CD4-positive, alpha-beta T cell treated with Interleukin-15 for 4 hours (primary cell): ENCODE data around the gene DGCR6.
"Not testable (repeated sequence)": the region's sequence is repeated elsewhere in the genome, so short reads cannot be mapped to it uniquely, and the experiment has no call there.

Source experiments
- DNase-seq: peaks from one replicate; pipeline ENCODE4 v3.0.0-alpha.2; 2020; ENCODE audit warnings: low spot score

Gene DGCR6

DNA sequence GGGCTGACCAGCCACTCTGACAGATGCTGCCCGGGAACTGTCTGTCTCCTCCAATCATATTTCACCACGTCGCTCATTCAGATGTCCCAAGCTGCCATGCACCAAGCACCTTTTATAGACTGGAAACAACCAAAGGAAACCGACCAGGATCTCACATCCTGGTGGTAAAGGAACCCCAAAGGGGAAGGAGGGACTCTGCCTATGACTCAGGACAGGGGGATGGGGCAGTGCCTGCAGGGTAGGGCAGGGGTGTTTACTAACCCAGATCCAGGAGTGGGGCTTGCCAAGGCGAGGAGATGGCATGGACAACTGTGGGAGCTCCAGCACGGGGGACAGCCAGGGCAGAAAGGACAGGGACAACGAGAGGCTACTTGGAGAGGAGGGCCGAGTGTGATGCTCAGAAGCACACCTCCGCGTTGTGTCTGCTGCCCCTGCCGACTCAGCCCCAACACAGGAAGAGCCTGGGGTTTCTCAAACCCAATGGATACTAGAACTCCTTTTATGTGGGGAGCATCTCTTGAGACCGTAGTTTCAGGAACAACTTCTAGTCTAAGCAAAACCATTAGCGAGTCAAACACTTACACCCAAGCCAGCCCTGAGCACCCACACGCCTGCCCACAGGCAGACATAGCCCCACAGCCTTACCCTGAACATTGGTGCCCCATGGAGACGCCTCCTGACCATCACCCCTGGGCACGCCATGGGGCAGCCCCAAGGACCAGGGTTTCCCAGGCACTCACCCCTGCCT, 26.0 kb downstream of the DGCR6 start:
- DNase-seq, result no peak

DNA sequence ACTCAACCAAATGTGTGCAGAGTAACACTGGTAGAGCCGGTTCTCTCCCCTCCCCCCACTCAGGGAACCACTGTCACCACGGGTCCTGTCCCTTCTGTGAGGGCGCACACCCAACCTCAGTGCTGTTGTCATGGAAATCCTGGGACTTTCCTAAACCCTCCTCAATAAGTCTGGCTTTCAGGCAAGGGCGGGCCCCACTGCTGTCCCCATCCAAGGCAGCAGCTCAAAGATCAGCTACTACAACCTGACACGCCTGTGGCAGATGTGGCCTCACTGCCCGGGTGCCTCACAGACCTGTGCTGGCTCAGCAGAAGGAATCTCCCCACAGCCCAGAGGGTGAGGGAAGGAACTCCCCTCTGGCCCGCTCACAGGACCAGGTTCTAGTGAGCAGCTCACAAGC, 27.8 kb downstream of the DGCR6 start:
- DNase-seq, result no peak

GRCh38 chr22:18934688-18935087, 28.6 kb downstream of the DGCR6 start:
- DNase-seq, result not testable (repeated sequence)

DNA sequence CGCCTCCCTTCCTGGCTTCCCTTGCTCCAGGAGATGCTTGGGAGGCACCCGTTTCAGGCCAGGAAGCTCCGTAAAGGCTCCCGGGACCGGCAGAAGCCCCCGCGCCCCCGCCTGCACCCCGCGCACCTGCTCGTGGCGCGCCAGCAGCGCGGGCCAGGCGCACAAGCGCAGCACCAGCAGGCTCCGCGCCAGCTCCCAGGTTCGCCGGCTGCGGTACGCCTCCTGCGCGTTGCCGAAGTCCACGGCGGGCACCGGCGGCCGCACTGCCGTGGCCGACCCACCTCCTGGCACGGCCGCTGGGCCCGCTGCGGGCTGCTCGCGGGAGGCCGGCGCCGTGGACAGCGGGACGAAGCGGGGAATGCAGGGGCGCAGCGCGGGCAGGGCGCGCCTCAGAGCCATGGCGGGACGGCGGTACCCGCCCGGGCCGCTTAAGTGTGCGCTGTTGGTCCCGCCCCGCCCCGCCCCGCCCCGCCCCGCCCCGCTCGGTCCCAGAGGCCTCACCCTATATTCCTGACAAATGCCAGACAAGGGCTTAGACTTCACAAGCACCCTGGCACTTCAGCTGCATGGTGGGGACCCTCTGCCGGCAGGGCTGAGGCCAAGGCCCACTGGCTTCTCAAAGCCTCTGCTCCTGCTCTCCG, 29.9 kb downstream of the DGCR6 start, which contains the start of gene PRODH:
PRODH (minus strand) TSS at position 405 of the 641 bp plus-strand sequence; CDS start at position 399, 6 bp downstream.
- no peak for DNase-seq

DNA sequence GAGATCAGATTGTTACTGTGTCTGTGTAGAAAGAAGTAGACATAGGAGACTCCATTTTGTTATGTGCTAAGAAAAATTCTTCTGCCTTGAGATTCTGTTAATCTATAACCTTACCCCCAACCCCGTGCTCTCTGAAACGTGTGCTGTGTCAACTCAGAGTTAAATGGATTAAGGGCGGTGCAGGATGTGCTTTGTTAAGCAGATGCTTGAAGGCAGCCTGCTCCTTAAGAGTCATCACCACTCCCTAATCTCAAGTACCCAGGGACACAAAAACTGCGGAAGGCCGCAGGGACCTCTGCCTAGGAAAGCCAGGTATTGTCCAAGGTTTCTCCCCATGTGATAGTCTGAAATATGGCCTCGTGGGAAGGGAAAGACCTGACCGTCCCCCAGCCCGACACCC, 32.6 kb downstream of the DGCR6 start:
- not testable (repeated sequence) for DNase-seq

DNA sequence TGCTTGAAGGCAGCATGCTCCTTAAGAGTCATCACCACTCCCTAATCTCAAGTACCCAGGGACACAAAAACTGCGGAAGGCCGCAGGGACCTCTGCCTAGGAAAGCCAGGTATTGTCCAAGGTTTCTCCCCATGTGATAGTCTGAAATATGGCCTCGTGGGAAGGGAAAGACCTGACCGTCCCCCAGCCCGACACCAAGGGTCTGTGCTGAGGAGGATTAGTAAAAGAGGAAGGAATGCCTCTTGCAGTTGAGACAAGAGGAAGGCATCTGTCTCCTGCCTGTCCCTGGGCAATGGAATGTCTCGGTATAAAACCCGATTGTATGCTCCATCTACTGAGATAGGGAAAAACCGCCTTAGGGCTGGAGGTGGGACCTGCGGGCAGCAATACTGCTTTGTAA, 41.0 kb downstream of the DGCR6 start:
- not testable (repeated sequence) for DNase-seq

- no peak for DNase-seq
These were observed 41.8 kb downstream of the DGCR6 start for GRCh38 chr22:18947905-18948304.

GRCh38 chr22:18950141-18950540, 44.0 kb downstream of the DGCR6 start:
- DNase-seq, result no peak

GRCh38 chr22:18952022-18952421, 45.9 kb downstream of the DGCR6 start:
- no peak for DNase-seq

DNA sequence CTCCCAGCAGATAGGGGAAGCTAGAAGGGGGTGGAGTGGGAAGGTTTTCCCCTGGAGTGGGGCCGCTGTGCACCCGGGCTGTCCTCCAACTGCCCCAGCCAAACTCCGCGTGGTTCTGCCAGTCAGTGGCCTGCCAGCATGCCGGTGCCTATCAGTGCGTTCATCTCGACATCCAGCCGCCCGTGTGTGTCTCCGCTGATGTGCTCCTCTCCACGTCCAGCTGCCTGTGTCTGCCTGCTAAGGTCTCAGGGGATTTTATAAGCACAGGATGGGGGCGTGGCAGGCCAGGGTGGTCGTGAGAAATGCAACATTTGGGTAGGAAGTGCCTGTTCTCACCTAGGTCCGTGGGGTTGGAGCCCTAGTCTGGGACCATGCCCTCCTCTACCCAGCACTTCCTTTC, 47.0 kb downstream of the DGCR6 start:
- not testable (repeated sequence) for DNase-seq

GRCh38 chr22:18954303-18954989, 48.3 kb downstream of the DGCR6 start:
- DNase-seq, result peak; percentile 44

DNA sequence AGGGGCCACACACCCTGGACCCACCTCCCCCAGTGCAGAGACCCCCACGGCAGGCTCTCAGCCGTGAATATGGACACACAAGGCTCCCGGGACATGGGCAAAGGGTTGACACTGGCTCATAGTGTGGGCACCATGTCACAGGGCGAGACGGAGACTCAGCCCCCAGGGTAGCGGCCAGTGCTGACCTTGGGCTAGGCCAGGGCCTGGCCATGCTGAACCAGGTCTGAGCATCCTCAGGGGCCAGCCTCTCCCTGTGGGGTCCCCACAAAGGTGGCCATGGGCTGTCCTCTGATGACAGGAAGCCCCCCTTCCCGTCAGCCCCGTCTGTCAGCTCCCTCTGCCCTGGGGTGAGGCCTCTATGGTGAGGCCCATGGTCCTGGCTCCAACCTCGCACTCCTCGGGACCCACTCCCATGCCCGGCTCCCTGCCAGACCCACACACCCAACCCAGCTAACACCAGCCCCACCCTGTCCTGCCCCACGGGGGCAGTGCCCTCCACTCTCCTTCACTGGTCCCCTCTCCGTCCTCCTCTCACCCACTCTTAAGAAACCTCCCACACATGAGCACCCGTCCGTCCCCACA, 49.0 kb downstream of the DGCR6 start:
- no peak for DNase-seq

DNA sequence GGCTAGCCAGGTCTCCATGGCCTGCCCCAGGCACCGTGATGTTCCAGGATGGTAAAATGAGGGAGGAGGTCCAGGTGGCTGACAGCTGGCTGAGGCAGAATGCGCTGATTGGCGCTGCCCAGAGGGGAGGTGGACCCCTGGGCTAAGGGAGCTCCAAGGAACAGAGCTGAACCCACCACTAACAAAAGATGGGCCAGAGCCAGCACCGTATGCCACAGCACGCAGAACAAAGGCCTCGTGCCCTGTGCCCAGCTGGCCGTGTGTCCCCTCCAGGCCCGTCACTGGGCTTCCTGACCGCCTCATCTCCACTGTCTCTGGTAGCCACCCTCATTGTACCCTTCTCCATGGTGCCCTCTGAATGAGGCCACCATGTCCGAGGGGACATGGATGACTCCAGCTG, 49.6 kb downstream of the DGCR6 start:
- DNase-seq, result no peak

- not testable (repeated sequence) for DNase-seq
These were observed 50.2 kb downstream of the DGCR6 start for GRCh38 chr22:18956121-18956895.

DNA sequence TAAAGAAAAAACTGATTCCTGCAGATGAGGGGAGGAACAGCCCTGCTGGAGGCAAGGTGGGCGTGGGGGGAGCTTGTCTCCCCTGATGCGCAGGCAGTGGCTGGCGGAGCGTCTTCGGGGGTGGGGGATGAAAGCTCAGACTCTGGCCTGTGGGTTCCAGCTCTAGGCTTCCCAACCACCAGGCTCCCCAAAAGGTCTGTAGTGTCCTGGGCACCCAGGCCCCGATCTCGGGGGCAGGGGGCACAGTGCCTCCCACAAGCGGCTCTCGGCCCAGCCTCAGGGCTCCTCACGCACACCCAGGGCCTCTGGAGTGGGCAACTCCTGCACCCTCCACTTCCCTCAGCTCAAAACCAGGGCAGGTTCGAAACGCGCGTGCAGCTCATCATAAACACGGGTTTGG, 50.8 kb downstream of the DGCR6 start:
- DNase-seq, result not testable (repeated sequence)

DNA sequence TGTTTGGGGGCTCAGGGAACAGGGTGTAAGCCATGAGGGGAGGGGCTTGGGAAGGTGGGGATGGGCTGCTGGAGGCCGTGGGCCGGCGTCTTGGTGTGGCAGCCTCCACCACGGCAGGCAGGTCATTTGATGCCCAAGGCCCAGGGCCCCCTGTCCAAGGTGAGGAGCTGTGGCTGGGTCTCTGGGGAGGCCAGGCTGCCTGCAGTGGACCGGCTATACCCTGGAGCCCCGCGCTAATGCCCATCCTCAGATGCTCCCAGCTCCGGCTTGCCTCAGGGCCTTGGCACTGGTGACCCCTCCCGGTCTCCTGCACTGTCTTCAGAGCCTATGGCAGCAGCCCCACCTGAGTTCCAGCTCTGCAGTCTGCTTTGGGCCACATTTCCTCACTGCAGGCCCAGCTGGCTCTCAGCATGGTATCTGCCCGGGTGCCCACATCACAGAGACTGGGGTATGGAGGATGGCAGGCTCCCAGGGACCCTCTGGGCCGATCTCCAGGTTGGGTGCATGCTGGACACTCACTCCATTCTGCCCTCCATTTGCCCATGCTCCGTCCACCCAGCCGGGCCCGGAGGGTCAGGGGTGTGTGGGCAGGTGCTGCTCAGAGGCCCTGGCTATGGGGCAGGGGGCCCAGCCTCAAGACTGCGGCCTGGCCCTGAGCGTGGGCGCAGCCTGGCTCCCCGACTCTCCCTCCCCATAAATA, 51.7 kb downstream of the DGCR6 start:
- not testable (repeated sequence) for DNase-seq

GRCh38 chr22:18958321-18958705, 52.2 kb downstream of the DGCR6 start:
- DNase-seq, result not testable (repeated sequence)

- DNase-seq, result not testable (repeated sequence)
These were observed 52.6 kb downstream of the DGCR6 start for GRCh38 chr22:18958738-18959137.

- DNase-seq, result not testable (repeated sequence)
These were observed 53.1 kb downstream of the DGCR6 start for GRCh38 chr22:18959266-18959665.

DNA sequence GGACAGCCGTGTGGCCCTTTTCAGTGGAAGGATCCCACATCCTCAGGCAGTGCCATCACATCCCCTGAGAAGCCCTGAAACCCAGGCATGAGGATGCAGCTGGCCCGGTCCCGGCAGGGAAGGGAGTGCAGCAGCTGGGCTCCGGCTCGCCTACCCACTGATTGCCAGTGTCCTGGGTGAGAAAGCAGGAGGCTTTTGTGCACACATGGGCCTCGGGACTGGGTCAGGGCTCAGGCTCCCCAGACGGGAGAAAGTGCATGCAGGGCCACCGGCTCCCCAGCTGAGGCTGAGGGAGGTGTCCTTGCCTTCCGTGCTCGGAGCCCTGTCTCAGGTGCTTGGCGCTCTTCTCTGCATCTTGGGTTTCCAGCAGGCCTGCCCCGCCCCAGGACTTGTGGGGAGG, 53.6 kb downstream of the DGCR6 start:
- not testable (repeated sequence) for DNase-seq

- not testable (repeated sequence) for DNase-seq
These were observed 54.2 kb downstream of the DGCR6 start for GRCh38 chr22:18960166-18960820.
